Endothelial cell of umbilical vein (primary cell): Measurements from ENCODE around the gene UVRAG.

Experiments used
- EZH2 ChIP-seq: IDR thresholded peaks from 2 replicates; pipeline ENCODE4 v1.6.1; 2012; ENCODE audit warnings: borderline replicate concordance, low read depth, mild to moderate bottlenecking, moderate library complexity, low read length, inconsistent platforms; ENCODE audit not compliant: severe bottlenecking
- FOS ChIP-seq: IDR thresholded peaks from 2 replicates; pipeline ENCODE4 v1.6.1; 2011; ENCODE audit warnings: mild to moderate bottlenecking, low read length, moderate library complexity, borderline replicate concordance; ENCODE audit not compliant: insufficient read depth
- MYC ChIP-seq: IDR thresholded peaks from one replicate; pipeline ENCODE4 v1.6.1; 2011; ENCODE audit warnings: mild to moderate bottlenecking, low read depth, low read length
- POLR2A ChIP-seq: IDR thresholded peaks from 2 replicates; pipeline ENCODE4 v1.6.1; 2012; ENCODE audit warnings: low read depth, mild to moderate bottlenecking, control low read depth, low read length
- POLR2AphosphoS5 ChIP-seq: IDR thresholded peaks from 2 replicates; pipeline ENCODE4 v1.6.1; 2012; ENCODE audit warnings: low read depth, mild to moderate bottlenecking, control low read depth, low read length, moderate library complexity; ENCODE audit not compliant: insufficient read depth
- TF ChIP-seq, protein P1 (sequence below), 2 donors: IDR thresholded peaks; 1 replicate in 1 of 2; 2 replicates in 1 of 2; pipeline ENCODE4 v1.5.1; 2011; ENCODE audit warnings: low read length in 2 of 2, mild to moderate bottlenecking in 2 of 2, moderate library complexity in 2 of 2, control low read depth in 1 of 2, inconsistent platforms in 1 of 2, low read depth in 1 of 2; ENCODE audit not compliant: insufficient read depth in 1 of 2; ENCODE audit errors: extremely low read depth in 1 of 2

DNA sequence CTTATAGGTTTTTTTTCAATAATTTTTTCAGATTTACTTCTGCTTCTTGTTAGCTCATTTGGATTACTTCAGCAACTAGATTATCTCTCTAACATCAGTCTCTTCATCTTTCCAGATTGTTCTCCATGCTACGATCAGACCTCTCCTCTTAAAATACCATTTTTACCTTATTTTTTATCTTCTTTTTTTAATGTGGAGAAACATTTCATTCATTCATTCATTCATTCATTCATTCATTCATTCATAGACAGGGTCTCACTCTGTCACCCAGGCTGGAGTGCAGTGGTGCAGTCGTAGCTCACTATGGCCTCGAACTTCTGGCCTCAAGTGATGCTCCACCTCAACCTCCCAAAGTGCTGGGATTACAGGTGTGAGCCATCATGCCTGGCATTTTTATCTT, 189.4 kb downstream of the UVRAG start:
- TF ChIP-seq POLR2AphosphoS5 (no peak), POLR2A (no peak), EZH2 (no peak), FOS (no peak), MYC (no peak)
- TF ChIP-seq, protein P1, sequence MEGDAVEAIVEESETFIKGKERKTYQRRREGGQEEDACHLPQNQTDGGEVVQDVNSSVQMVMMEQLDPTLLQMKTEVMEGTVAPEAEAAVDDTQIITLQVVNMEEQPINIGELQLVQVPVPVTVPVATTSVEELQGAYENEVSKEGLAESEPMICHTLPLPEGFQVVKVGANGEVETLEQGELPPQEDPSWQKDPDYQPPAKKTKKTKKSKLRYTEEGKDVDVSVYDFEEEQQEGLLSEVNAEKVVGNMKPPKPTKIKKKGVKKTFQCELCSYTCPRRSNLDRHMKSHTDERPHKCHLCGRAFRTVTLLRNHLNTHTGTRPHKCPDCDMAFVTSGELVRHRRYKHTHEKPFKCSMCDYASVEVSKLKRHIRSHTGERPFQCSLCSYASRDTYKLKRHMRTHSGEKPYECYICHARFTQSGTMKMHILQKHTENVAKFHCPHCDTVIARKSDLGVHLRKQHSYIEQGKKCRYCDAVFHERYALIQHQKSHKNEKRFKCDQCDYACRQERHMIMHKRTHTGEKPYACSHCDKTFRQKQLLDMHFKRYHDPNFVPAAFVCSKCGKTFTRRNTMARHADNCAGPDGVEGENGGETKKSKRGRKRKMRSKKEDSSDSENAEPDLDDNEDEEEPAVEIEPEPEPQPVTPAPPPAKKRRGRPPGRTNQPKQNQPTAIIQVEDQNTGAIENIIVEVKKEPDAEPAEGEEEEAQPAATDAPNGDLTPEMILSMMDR (IDR thresholded peaks at IDR 0.05; ENCODE audit: extremely low read depth in 1 of 2, insufficient read depth in 1 of 2, low read depth in 1 of 2, low read length in 2 of 2), result no peak
